HG03378 (cell line): Measurements from ENCODE around the gene STRBP.
"Not testable (repeated sequence)": the region's sequence is repeated elsewhere in the genome, so short reads cannot be mapped to it uniquely, and the experiment has no call there.

Source experiments
- ATAC-seq: cut with Tn5 transposase; IDR thresholded peaks from one replicate; pipeline ENCODE4 v1.9.1; 2021; ENCODE audit warnings: mild to moderate bottlenecking, moderate library complexity; ENCODE audit not compliant: unreplicated experiment

STRBP gene

DNA sequence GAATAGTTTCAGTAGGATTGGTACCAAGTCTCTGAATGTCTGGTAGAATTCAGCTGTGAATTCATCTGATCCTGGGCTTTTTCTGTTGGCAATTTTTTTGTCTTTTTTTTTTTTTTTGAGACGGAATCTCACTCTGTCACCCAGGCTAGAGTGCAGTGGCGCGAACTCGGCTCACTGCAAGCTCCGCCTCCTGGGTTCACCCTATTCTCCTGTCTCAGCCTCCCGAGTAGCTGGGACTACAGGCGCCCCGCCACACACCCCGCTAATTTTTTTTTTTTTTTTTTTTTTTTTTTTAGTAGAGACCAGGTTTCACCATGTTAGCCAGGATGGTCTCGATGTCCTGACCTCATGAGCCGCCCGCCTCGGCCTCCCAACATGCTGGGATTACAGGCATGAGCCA is 67.9 kb downstream of the STRBP start:
- not testable (repeated sequence) for ATAC-seq

DNA sequence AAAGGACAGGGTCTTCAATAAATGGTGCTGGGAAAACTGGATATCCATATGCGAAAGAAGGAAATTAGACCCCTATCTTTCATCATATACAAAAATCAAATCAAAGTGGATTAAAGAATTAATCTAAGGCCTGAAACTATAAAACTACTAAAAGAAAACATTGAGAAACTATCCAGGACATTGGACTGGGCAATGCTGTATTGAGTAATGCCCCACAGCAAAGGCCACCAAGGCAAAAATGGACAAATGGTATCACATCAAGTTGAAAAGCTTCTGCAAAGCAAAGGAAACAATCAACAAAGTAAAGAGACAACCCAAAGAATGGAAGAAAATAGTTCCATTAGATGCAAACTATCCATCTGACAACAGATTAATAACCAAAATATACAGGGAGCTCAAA is 72.3 kb downstream of the STRBP start:
- ATAC-seq, result no peak

DNA sequence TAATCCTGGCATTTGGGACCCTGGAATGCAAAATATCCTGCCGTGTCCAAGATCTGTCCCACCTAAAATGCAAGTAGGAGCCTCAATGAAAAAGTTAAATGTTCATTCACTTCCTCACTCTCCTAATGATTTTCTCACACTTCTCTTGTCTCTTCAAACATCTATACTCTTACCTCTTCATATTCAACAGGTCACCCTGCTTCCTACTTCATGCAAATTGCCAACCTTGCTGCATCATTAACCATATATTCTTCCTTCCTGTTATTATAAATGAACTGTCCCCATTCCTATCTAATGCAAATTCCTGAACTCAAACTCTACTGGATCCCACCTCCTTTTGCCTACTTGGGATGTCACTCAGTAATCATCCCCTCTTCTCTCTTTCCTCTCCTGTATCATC is 74.4 kb downstream of the STRBP start:
- ATAC-seq, result no peak

DNA sequence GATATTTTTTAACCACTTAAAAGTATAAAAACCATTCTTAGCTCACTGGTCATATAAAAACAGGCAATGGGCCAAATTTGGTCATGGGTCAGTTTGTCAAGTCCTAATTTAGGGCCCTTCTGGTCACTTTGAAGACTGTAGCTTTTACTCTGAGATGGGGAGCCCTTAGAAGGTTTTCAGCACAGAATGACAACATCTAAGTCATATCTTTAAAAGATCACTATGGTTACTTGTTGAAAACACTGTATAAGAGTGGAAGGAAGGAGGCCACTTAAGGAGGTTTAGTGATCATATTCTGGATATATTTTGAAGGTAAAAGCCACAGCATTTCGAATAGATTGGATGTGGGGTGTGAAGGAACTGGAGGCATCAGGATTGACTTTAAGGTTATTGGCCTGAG is 76.7 kb downstream of the STRBP start:
- no peak for ATAC-seq

DNA sequence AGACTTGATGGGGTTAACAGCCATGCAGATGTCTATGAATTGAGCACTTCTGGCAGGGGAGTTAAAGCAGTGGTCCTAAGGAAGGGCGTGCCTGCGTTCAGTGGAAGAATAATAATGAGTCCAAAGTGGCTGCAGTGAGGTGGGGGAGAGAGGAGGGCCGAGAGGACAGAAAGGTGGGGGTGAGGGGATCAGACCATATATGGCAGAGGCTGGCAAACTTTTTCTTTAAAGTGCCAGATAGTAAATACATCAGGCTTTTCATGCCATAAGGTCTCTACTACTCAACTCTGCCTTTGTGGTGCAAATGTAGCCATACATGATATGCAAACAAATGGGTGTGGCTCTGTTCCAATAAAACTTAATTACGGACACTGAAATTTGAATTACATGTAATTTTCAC is 77.1 kb downstream of the STRBP start:
- ATAC-seq, result no peak

DNA sequence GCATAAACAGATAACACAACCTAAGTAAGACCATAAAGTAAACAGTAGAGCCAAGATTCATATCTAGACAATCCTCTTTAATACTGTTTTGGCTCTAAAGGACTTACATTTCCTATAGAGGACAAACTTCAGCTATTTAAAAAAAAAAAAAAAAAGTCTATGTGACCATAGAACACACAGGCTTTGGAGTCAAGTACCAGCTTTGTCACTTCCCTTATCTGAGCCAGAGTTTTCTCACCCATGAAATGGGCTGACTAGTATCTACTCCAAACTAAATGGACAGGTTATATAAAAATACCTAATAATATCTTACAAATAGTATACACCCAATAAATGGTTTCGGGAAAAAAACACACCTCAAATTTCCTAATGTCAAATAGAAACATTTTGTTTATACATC is 81.3 kb downstream of the STRBP start:
- ATAC-seq, result no peak

DNA sequence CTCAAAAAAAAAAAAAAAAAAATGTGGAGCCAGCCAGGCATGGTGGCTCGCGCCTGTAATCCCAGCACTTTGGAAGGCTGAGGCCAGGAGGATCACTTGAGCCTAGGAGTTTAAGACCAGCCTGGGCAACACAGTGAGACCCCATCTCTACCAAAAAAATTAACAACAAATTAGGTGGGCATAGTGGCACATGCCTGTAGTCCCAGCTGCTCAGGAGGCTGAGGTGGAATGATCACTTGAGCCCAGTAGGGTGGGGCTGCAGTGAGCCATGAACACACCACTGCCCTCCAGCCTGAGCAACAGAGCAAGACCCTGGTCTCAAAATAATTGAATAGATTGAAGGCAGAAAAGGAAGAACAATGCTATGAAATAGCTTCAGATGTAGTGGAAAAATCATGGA is 82.4 kb downstream of the STRBP start:
- not testable (repeated sequence) for ATAC-seq

DNA sequence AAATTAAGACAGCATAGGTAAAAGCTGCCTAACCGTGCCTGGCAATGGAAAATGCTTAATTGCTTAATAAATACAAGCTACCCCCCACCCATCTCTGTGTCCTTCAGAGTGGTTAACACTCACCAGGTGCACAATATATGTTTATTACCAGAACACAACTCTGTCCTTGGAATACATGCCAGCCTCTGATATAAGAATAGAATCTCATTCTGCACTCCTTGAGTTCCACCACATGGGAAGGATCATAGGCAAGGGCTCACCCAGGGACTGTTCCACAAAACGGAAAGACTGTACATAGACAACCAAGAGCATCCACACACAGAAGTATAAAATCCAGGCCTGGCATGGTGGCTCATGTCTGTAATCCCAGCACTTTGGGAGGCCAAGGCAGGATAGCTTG is 91.4 kb downstream of the STRBP start:
- no peak for ATAC-seq

DNA sequence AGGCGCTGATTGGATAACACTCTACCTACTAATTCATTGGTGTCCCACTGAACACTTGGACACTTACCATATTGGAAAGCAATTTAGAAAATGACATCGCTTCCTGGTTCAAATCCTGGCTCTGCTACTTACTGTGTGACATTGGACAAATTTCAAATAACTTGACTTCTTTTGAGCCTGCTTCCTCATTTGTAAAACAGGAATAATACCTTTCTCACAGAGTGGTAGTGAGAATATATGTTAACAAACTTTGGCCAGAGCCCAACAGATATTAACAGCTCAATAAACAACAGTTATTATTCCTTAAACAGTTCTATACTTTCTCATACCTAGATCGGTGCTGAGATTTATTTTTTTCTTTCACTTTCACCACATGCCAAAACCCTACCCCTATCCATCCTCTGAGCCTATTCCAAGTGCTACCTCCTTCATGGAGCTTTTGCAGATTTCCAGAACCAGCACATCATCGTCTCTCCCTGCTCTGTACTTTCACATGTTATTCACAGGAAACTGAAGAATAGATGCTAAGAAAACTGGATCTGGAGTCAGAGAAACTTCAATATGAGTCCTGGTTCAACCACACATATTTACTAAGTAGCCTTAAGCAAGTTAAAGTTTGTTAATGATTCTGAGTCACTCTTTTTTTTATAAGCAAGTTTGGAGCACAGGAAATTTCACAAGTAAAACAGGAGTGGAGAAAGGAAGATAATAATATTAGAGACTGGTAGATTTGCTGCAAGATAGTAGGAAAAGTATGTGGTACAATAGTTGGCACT is 92.3 kb downstream of the STRBP start:
- no peak for ATAC-seq

DNA sequence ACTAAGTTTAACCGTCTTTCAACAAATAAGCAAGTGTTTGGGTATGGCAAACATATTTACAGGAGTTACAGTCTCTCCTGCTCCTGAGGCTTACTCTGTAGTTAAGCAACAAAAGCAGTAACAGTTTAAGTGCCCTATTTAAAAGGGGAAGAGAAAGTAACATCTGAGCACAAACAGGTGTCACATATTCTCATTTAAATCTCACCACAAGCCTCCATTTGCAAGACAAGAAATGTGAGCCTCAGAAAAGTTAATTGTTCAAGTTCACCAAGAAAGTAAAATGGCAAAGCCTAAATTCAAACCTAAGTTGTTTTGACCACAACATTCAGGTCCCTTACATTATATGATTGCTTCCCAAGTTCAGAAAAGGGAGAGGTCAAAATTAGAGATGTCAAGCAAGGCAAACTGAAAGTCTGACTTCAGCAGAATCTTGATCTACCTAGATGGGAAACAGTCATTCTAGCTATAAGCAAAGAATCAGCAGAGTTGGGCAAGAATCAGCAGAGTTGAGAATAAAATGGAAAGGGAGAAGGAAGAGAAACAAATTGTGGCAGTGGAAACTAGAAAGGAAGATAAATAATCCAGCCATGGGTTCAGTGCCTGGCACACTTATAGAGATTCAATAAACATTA is 93.4 kb downstream of the STRBP start:
- peak; percentile 84 for ATAC-seq

DNA sequence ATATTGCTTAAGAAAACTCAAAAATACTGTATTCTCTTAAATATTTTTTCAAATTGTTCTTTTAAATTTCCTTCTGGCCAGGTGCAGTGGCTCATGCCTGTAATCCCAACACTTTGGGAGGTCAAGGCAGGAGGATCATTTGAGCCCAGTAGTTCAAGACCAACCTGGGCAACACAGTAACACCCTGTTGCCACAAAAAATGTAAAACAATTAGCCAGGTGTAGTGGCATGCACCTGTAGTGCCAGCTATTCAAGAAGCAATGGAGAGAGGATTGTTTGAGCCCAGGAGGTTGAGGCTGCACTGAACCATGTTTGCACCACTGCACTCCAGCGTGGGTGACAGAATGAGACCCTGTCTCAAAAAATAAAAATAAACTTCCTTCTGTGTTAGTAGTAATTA is 94.3 kb downstream of the STRBP start:
- no peak for ATAC-seq

DNA sequence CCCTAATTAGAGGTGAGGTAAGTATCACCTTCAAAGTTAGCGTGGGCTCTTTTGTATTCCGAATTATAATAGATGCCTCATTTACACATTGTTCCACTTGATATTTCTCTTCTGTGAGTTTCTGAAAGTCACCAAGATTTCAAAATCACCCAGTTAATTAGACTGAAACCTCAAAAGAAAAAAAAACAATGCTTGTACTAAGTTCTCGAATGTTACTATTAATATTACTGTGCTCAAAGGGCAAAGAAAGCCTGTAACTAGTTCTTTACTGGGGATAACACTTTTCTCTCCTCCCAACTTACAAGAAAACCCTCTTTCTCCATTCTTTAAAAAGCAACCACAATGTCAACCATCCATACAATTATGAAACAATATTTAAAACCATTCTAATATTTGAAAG is 98.5 kb downstream of the STRBP start:
- no peak for ATAC-seq

DNA sequence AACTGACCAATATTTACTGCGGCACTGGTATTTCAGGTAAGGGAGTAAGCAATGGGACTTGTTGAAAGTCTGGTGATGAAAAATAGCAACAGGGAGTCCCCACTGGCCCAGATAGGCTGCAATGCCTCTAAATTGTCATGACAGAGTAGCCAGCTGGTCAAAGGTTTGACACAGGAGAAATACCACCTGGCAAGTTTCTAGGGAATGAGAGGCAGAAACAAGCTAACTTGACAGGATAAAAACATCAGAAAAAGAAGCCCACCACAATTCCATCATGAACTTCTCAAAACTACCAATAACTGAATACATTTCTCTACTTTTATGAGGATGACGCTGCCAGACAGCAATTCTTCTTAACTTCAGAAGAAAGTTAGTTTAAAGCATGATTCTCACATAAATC is 99.8 kb downstream of the STRBP start:
- ATAC-seq, result no peak

DNA sequence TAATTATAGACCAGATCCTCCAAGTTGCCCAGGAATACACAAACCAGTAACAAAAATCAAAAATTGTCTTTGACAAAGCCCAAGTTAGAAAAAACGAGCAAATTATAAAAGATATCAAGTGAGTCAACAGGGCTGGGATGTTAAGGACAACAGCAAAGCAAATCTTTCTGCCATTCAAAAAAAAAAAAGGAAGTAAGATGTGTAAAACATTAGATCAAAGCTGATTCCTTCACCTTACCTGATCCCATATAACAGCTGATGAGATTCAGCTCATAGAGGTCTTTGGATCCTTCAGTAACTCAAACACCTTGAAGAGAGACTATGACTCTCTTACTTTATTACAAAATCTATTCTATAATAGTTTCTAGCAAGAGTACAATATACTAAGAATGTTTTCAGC is 100.9 kb downstream of the STRBP start:
- ATAC-seq, result no peak

DNA sequence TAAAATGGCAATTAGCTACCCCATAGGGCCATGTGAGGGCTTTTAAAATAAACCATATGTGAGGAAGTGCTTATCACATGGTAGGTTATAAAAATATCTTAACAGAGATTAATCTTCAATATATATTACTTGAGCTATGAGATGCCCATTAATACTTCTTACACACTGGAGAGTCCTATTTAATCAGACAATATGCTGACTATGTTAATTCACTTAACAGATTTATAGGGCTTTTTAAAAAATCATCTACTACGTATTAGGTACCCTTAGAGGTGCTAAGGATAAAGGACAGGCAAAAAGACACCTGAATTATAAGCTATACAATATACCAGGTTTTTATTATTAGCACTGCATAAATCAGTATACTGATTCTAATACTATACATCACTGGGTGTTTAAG is 102.6 kb downstream of the STRBP start:
- no peak for ATAC-seq

DNA sequence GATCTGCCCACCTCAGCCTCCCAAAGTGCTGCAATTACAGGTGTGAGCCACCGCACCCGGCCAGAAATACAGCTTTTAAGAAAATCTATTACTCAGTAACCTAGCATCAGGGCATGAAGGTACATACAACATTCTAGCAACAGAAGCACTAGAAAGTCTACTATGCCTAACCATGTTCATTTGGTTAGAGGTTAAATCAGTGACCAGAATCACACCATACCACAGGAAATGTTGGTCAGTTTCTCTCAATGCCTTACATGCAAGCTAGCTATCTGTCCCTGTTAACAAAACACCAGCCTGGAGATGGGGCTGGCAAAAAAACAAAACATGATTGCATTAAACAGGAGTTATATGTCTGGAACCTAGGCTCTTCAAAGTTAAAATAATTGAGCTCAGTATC is 104.1 kb downstream of the STRBP start:
- peak; percentile 66 for ATAC-seq

DNA sequence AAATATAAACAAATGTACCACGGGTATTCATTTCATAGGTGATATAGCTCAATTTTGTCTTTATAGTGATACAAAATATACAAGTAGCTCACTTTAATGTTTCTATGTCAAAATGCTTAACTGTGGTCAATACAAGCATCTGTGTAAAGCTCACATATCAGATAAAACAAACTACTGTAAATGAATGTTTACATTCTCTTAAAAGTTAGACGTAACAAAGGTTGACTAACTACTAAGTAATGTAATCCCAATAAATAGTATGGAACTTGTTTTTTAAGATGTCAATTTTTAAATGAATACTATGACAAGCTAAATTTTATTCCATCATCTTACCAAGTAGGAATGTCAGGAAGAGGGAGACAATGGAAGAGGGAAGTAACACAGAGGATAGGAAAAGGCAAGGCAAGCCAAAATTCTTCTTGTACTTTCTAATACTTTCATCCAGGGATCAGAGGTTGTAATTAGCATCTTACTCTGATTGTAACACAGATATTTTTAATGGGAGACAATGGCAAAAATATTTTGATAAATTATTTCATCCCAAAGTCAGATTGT is 105.5 kb downstream of the STRBP start:
- no peak for ATAC-seq

DNA sequence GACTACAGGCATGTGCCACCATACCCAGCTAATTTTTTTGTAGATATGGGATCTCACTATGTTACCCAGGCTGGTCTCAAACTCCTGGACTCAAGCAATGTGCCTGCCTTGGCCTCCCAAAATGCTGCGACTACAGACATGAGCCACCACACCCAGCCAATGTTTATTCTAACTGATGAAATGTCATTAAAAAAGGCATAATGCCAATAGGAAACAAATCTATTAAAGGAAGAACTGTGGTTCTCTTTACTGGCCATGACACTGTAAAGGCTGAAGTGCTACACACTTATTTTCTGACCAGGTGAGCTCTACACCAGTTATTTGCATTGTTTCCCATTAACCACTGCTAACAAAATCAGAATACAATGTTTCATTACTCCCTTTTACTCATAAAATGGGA is 106.0 kb downstream of the STRBP start:
- no peak for ATAC-seq

DNA sequence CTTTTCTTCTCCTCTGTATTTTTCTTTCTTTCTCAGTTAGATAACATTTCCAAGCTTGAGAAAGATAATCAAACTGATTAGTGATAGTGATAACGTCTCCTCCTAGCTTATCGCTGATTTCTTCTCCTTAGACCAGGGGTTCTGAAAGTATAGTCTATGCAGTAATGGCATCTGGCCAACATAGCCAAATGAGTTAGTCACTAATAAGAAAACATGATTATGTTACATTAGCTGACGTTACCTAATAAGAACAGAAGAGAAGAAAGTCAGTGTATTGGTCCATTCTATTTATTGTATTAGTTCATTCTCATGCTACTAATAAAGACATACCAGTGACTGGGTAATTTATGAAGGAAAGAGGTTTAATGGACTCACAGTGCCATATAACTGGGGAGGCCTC is 111.2 kb downstream of the STRBP start:
- ATAC-seq, result no peak

DNA sequence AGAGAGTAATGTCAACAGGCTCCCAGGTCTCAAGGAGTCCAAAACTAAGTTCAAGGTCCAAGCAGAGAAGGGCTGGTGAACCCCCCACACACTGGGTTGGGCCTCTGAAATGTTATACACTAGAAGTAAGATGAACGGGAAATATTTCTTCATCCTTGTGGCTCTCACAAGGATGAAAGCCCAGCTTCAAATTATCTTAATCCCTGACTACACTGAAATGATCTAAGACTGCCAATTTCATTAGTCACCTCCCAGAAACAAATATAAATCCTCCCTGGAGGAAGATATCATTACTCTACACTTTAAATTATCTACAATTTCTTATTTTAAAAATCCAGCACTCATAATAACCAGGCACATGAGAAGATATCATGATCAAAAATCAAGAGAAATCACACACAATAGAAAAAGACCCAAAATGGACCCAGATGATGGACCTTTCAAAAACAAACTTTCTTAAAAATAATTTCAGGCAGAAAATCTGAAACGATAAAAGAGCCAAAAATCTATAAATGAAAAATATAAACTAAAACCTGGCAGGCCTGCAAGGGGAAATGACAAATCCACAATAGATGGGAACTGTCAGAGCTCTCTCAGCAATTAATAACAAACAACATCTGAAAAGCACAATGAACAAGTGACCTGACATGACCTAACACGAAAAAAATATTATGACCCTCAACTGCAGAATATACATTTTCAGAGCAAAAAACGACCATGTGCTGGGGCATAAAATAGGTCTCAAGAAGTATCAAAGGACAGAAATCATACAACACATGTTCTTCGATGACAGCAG is 117.5 kb downstream of the STRBP start:
- no peak for ATAC-seq

DNA sequence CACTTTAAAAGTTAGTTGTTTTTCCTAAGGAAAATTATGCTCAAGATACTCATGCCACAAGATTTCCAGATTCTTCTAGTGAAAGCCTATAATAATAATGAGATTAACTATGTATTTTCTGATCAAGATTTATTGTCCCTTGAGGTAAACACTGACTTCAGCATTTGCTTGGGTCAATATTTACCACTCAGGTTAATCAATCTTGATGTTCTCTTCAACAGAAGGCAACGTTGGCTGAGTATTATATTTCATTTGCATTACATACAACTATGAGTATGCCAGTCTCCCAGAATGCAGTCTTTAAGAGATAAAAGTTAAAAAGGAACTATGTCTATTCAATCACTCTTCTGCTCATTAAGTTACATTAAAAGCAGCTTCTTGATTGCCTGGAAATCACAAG is 119.3 kb downstream of the STRBP start:
- no peak for ATAC-seq

DNA sequence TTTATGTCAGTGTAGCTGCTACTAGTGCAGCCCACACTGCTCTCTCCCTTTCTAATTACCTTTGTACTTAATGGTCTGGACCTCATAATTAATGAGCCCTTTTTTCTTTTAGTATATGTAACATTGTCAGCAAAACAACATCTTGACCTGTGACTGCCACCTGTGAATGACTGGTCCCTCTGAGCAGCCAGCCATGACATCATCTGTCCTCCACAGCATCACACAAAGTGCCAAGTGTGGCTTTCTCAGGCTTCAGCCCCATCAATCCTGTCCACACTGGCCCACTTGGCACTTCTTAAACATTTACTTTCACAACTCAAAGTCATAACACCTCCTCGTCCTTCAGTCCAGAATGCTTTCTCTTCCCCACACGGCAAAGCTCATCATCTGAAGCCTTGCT is 130.2 kb downstream of the STRBP start:
- no peak for ATAC-seq
